ENCODE data around the gene DEUP1.

DEUP1 gene

GRCh38 chr11:93464927-93465540 lies 134.5 kb downstream of the DEUP1 start:
- TF ChIP-seq CTCF (IDR thresholded peaks at IDR 0.05): no peak

- TF ChIP-seq CTCF (IDR thresholded peaks at IDR 0.05): no peak
Observed at GRCh38 chr11:93467054-93467453, 136.5 kb downstream of the DEUP1 start.

- no peak for TF ChIP-seq CTCF (IDR thresholded peaks at IDR 0.05)
Observed at GRCh38 chr11:93468290-93468689, 137.7 kb downstream of the DEUP1 start.

GRCh38 chr11:93474123-93474522 lies 143.6 kb downstream of the DEUP1 start:
- TF ChIP-seq CTCF (IDR thresholded peaks at IDR 0.05): no peak

- TF ChIP-seq CTCF (IDR thresholded peaks at IDR 0.05): no peak
Observed at GRCh38 chr11:93476796-93477195, 146.3 kb downstream of the DEUP1 start.

GRCh38 chr11:93477684-93478234 lies 147.2 kb downstream of the DEUP1 start:
- TF ChIP-seq CTCF (IDR thresholded peaks at IDR 0.05): no peak

- no peak for TF ChIP-seq CTCF (IDR thresholded peaks at IDR 0.05)
Observed at GRCh38 chr11:93478841-93479240, 148.3 kb downstream of the DEUP1 start.

- no peak for TF ChIP-seq CTCF (IDR thresholded peaks at IDR 0.05)
Observed at GRCh38 chr11:93480256-93480655, 149.7 kb downstream of the DEUP1 start.

Measured in LNCAP (cell line).